ENCODE measurements around the gene UQCC2.
A peak's percentile ranks its signal among the peaks of the same experiment; 100 is the strongest.

UQCC2 gene

GRCh38 chr6:33711140-33712129 is at the start of gene UQCC2:
Gene UQCC2, minus strand, starts transcription at chr6:33711700. Its CDS starts 14 bp downstream, at chr6:33711686.
- Mint-ChIP-seq H3K4me1 (ENCODE audit: low read depth) (peaks cover 17% of the 10 kb centered on the region), H3K27ac (peak within 1 kb of the TSS; percentile 99), H3K9me3 (no peaks in the 10 kb centered on the region), H3K36me3 (ENCODE audit: low read depth) (peaks cover 35% of the 10 kb centered on the region), H3K27me3 (no peaks in the 10 kb centered on the region), H3K4me3 (peak within 1 kb of the TSS; percentile 99)
- intact Hi-C loops (cut with micrococcal nuclease), result no loop called here

DNA sequence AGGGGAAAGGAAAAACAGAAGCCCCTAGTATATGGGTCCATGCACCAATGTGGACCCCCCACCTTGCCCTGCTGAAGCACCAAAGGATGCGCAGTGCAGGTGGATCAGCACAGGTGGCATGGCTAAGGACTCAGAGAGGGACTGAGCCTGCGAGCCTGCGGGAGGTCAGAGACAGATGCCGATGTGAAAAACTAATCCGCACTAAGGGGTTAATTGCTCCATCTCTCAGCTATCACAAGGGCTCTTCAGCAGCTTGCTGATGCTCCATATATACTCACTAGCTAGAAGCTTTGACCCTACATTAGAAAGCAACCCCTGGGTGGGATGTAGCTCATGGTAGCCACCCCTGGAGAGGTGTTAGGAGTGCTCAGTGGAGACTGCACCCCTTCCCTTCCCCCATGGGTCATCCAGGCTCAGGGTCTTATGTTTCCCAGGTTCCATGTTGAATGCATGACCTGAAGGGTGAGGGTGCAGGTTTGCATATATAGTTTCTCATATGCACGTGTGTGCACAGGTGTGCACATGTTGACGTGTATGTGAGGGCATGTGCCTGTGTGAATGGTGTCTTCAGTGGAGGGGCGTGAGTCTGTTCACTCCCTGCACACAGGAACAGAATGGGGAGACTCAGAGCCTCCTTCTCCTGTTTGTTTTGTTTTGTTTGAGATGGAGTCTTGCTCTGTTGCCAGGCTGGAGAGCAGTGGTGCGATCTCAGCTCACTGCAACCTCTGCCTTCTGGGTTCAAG is 48.6 kb upstream of the UQCC2 start:
- no peaks in the 10 kb centered on the region for H3K36me3 Mint-ChIP-seq (ENCODE audit: low read depth)
- H3K27me3 Mint-ChIP-seq, result peaks cover 1% of the 10 kb centered on the region

GRCh38 chr6:33758815-33759216 is 47.3 kb upstream of the UQCC2 start:
- Mint-ChIP-seq H3K36me3 (ENCODE audit: low read depth) (no peaks in the 10 kb centered on the region), H3K9me3 (no peaks in the 10 kb centered on the region), H3K4me3 (no peak overlapping the region), H3K27ac (no peak overlapping the region), H3K4me1 (ENCODE audit: low read depth) (no peaks in the 10 kb centered on the region), H3K27me3 (peaks cover 1% of the 10 kb centered on the region)
- intact Hi-C loops (cut with micrococcal nuclease), result no loop called here

More for the DNA sequence above, 48.6 kb upstream of the UQCC2 start:
- H3K27ac Mint-ChIP-seq, result no peak overlapping the region
- no peaks in the 10 kb centered on the region for H3K9me3 Mint-ChIP-seq
- no peak overlapping the region for H3K4me3 Mint-ChIP-seq
- no peaks in the 10 kb centered on the region for H3K4me1 Mint-ChIP-seq (ENCODE audit: low read depth)
- intact Hi-C loops (cut with micrococcal nuclease), result loop anchor here (5.0 kb wide), 1 partner anchor 173 kb away; no protein-coding TSS in a partner anchor

- H3K9me3 Mint-ChIP-seq, result no peaks in the 10 kb centered on the region
- H3K36me3 Mint-ChIP-seq (ENCODE audit: low read depth), result no peaks in the 10 kb centered on the region
- no peak overlapping the region for H3K4me3 Mint-ChIP-seq
- peaks cover 1% of the 10 kb centered on the region for H3K27me3 Mint-ChIP-seq
- H3K27ac Mint-ChIP-seq, result no peak overlapping the region
- intact Hi-C loops (cut with micrococcal nuclease), result no loop called here
- H3K4me1 Mint-ChIP-seq (ENCODE audit: low read depth), result no peaks in the 10 kb centered on the region
Observed at GRCh38 chr6:33757906-33758305, 46.4 kb upstream of the UQCC2 start.

GRCh38 chr6:33757113-33757512 is 45.6 kb upstream of the UQCC2 start:
- H3K4me3 Mint-ChIP-seq, result no peak overlapping the region
- peaks cover 1% of the 10 kb centered on the region for H3K27me3 Mint-ChIP-seq
- intact Hi-C loops (cut with micrococcal nuclease), result no loop called here
- no peaks in the 10 kb centered on the region for H3K36me3 Mint-ChIP-seq (ENCODE audit: low read depth)
- H3K9me3 Mint-ChIP-seq, result no peaks in the 10 kb centered on the region
- no peak overlapping the region for H3K27ac Mint-ChIP-seq
- no peaks in the 10 kb centered on the region for H3K4me1 Mint-ChIP-seq (ENCODE audit: low read depth)

DNA sequence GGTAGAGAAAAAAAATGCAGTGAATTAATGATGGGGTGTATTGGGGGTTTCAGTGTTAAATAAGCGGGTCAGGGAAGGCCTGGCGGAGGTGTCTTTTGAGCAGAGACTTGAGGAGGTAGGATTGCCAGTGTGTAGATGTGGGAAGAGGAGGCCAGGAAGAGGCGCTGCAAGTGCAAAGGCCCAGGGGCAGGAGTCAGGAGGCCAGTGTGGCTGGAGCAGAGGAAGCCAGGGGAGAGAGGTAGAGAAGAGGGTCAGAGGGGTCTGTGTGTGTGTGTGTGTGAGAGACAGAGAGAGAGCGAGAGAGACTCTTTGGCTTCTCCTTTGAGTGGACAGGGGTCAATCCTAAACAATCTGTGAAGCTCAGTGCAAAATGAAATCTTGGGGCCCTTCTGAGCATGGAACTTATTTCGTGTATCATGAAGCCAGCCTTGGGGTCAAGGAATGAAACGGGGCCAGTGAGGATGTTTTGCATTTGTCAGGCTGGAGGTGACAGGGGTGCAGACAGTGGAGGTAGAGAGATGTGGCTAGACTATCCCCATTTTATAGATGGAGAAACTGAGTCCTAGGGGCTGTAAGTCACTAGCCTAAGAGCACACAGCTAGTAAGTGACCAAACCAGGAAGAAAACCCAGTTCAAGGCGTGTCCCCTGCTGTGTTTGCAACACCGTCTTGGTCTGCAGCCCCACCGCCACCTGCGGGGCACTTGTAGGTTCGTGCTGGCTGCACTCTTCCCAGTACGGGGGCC is 44.9 kb upstream of the UQCC2 start:
- H3K4me1 Mint-ChIP-seq (ENCODE audit: low read depth), result no peaks in the 10 kb centered on the region
- H3K27ac Mint-ChIP-seq, result no peak overlapping the region
- no peaks in the 10 kb centered on the region for H3K36me3 Mint-ChIP-seq (ENCODE audit: low read depth)
- intact Hi-C loops (cut with micrococcal nuclease), result no loop called here
- no peak overlapping the region for H3K4me3 Mint-ChIP-seq
- H3K9me3 Mint-ChIP-seq, result no peaks in the 10 kb centered on the region
- H3K27me3 Mint-ChIP-seq, result peaks cover 1% of the 10 kb centered on the region

DNA sequence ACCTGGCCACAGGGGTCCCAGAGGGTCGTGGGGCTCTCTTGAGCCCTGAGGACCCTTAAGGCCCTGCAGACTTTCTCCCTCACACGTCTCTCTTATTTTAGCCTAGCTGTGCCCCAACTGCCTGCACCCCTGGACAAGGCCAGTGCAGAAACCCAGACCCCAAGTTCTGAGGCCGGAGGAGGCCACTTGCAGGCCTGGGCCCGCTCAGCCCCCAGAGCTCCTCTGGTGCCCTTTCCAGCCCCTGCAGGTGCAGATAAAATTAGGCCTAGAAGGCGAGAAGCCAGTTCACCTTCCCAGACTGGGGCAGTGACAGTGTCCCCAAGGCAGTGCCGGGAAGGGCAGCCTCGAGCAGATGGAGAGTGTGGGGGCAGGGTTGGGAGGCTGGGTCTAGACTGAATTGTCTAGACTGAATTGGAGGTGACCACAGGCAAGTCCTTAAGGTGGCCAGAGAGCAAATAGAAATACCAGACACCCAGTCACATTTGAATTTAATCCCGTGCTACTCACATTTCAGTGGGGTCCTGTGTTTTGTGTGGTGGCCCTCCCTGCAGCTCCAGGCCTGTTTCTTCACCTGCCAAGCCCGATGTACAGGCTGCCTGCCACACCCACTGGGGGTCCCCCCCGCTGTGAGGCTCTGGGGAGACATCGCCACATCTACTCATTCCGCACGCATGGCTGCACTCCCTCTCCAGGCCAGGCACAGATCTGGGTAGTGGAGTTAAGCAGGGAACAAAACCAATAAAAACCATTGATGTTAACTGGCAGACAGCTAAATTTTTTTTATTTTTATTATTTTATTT is 43.8 kb upstream of the UQCC2 start:
- intact Hi-C loops (cut with micrococcal nuclease), result no loop called here
- Mint-ChIP-seq H3K27ac (no peak overlapping the region), H3K4me1 (ENCODE audit: low read depth) (peaks cover 9% of the 10 kb centered on the region), H3K4me3 (no peak overlapping the region), H3K9me3 (no peaks in the 10 kb centered on the region), H3K27me3 (peaks cover 3% of the 10 kb centered on the region), H3K36me3 (ENCODE audit: low read depth) (no peaks in the 10 kb centered on the region)

DNA sequence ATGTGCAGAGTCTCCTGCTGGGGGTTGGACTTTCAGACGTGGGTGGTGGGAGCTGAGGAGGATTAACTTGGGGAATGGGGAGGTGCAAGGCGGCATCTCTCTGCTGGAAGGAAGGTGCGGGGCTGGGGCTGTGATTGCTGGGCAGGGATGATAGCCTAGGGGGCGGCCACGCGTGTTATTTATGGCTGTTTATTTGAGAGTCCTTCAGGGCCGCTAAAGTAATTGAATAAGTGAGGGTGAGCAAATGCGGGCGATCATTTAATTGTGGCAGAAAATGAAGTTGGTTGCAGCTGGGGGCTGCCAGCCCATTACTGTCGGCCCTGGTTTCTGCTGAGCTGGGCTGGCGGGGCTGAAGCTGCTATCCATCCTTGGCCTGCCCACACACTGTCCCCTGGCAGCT is 42.7 kb upstream of the UQCC2 start:
- no peak overlapping the region for H3K4me3 Mint-ChIP-seq
- peaks cover 9% of the 10 kb centered on the region for H3K4me1 Mint-ChIP-seq (ENCODE audit: low read depth)
- no peaks in the 10 kb centered on the region for H3K36me3 Mint-ChIP-seq (ENCODE audit: low read depth)

DNA sequence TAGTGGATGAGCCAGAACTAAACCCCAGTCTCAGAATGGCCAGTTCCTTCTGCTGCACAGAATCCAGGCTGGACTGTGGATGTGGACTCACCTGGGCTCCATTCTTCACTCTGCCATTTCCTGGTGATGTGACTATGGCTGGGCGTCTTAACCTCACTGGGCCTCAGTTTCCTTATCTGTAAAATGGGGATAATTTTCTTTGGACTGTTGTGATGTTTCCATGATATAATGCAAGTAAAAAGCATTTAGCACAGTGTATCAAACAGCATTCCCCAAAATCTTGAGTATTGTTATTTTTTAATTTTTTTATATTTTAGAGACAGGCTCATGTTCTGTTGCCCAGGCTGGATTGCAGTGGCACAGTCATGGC is 41.1 kb upstream of the UQCC2 start:
- Mint-ChIP-seq H3K4me1 (ENCODE audit: low read depth) (peaks cover 9% of the 10 kb centered on the region), H3K36me3 (ENCODE audit: low read depth) (no peaks in the 10 kb centered on the region), H3K27ac (no peak overlapping the region), H3K9me3 (no peaks in the 10 kb centered on the region), H3K27me3 (peaks cover 3% of the 10 kb centered on the region), H3K4me3 (no peak overlapping the region)
- intact Hi-C loops (cut with micrococcal nuclease), result no loop called here

More for the DNA sequence above, 42.7 kb upstream of the UQCC2 start:
- Mint-ChIP-seq H3K27me3 (peaks cover 3% of the 10 kb centered on the region), H3K9me3 (no peaks in the 10 kb centered on the region), H3K27ac (no peak overlapping the region)
- intact Hi-C loops (cut with micrococcal nuclease), result no loop called here

- H3K27me3 Mint-ChIP-seq, result peaks cover 3% of the 10 kb centered on the region
- H3K9me3 Mint-ChIP-seq, result no peaks in the 10 kb centered on the region
- H3K27ac Mint-ChIP-seq, result no peak overlapping the region
- H3K4me1 Mint-ChIP-seq (ENCODE audit: low read depth), result peaks cover 9% of the 10 kb centered on the region
- no peaks in the 10 kb centered on the region for H3K36me3 Mint-ChIP-seq (ENCODE audit: low read depth)
- H3K4me3 Mint-ChIP-seq, result no peak overlapping the region
- intact Hi-C loops (cut with micrococcal nuclease), result no loop called here
Observed at GRCh38 chr6:33751771-33752645, 40.5 kb upstream of the UQCC2 start.

DNA sequence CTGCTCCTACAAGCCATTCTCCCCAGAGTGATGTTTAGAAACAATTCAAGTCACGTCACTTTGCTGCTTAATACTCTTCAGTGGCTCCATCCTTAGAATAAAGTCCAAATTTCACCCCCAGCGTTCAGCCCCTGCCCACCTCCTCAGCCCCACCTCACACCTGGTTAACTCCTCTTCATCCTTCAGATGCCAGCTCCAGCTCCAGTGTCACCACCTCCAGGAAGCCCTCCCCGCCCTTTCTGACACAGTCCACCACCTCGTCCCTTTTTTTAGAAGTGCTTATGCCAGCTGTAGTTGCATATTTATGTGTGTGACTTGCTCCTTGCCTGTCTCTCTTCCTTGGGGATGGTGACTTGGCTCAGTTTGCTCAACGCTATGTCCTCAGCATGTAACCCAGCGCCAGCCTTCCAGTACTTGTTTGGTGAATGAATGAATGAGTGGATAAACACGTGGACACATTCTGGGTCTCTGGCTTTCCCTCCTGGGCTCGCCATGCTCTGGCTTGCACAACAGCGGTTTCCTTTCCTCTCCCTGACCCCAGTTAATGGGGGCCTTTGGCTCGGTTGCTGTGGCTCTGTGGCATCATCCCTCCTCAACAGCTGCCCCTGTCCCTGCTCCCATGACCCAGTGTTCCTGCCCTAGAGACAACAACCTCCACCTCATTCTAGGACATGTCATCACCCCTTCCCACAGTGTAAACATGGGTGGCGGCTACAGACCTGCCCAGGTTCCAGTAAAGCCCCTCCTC is 38.9 kb upstream of the UQCC2 start:
- intact Hi-C loops (cut with micrococcal nuclease), result no loop called here
- H3K36me3 Mint-ChIP-seq (ENCODE audit: low read depth), result no peaks in the 10 kb centered on the region
- peaks cover 3% of the 10 kb centered on the region for H3K27me3 Mint-ChIP-seq
- H3K4me1 Mint-ChIP-seq (ENCODE audit: low read depth), result peaks cover 9% of the 10 kb centered on the region
- H3K27ac Mint-ChIP-seq, result no peak overlapping the region
- no peaks in the 10 kb centered on the region for H3K9me3 Mint-ChIP-seq
- H3K4me3 Mint-ChIP-seq, result no peak overlapping the region

DNA sequence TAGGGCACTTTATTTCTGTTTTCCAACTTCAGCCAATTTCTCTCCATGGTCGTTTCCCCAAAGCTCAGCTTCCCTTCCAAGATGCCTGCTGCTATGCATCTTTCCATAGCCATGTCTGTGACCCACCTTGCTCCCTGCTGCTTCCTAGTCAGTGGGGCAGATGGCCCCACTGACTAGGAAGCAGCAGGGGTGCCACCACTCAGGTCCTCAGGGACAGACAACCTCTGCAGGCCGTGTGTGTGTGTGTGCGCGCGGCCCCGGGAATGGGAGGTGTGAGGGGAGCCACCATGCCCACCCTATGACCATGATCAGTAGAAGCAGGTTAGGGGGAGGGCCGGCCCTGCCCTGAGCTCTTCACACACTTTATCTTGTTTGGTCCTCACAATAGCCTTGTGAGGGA is 37.9 kb upstream of the UQCC2 start:
- H3K27ac Mint-ChIP-seq, result no peak overlapping the region
- peaks cover 3% of the 10 kb centered on the region for H3K27me3 Mint-ChIP-seq
- no peaks in the 10 kb centered on the region for H3K9me3 Mint-ChIP-seq
- H3K4me3 Mint-ChIP-seq, result no peak overlapping the region
- H3K4me1 Mint-ChIP-seq (ENCODE audit: low read depth), result peaks cover 10% of the 10 kb centered on the region
- no peaks in the 10 kb centered on the region for H3K36me3 Mint-ChIP-seq (ENCODE audit: low read depth)
- intact Hi-C loops (cut with micrococcal nuclease), result no loop called here
